Measurements from ENCODE around the gene C2. TPM values are rescaled to one million over a fixed set of nuclear protein-coding genes. Genes with fewer than 3 reads are reported as not detected.

C2 gene
- polyA plus RNA-seq, 1 experiment, result 1.2 TPM

DNA sequence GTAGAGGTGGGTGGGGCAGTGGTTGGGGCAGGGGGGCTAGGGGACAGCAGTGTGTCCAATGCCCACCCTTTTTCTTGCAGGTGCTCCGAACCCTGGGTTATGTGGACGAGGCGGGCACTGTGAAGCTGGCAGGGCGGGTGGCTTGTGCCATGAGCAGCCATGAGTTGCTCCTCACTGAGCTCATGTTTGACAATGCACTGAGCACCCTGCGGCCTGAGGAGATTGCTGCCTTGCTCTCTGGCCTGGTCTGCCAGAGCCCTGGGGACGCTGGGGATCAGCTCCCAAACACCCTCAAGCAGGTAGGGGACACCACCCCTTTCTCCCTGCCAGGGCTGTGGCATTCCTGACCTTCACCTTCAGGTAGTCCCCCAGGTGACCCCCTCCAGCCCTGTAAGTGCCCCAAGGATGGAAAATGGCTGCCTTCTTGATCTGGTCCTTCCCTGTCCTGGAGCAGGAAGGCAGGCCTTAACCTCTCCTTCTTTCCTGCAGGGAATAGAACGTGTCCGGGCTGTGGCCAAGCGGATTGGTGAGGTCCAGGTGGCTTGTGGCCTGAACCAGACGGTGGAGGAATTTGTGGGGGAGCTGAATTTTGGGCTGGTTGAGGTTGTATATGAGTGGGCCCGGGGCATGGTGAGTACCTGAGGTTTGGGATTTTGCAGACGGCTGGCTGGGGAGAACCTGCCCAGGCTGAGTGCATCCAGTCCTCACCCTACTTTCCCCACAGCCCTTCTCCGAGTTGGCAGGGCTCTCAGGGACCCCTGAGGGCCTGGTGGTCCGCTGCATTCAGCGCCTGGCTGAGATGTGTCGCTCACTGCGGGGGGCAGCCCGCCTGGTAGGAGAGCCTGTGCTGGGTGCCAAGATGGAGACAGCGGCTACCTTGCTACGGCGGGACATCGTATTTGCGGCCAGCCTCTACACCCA lies 41.5 kb downstream of the C2 start:
- TF ChIP-seq, protein P1, sequence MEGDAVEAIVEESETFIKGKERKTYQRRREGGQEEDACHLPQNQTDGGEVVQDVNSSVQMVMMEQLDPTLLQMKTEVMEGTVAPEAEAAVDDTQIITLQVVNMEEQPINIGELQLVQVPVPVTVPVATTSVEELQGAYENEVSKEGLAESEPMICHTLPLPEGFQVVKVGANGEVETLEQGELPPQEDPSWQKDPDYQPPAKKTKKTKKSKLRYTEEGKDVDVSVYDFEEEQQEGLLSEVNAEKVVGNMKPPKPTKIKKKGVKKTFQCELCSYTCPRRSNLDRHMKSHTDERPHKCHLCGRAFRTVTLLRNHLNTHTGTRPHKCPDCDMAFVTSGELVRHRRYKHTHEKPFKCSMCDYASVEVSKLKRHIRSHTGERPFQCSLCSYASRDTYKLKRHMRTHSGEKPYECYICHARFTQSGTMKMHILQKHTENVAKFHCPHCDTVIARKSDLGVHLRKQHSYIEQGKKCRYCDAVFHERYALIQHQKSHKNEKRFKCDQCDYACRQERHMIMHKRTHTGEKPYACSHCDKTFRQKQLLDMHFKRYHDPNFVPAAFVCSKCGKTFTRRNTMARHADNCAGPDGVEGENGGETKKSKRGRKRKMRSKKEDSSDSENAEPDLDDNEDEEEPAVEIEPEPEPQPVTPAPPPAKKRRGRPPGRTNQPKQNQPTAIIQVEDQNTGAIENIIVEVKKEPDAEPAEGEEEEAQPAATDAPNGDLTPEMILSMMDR (IDR thresholded peaks at IDR 0.05; ENCODE audit: insufficient read depth, low read depth, low read length), result no peak
- ChIA-PET CTCF (interaction anchor here (0.6 to 3.9 kb wide), 3 partner anchors 17 to 898 kb away, joined by 3 to 17 read pairs (median 5); no protein-coding TSS in a partner anchor), POLR2A (no interaction called here)
- no peak overlapping the region for H3K4me3 ChIP-seq (ENCODE audit: low read depth, low read length)
- DNase-seq (ENCODE audit: low read depth), result no peak
- H3K36me3 ChIP-seq (ENCODE audit: control insufficient read depth, insufficient read depth, low read length), result peaks cover 35% of the 10 kb centered on the region
- H3K27me3 ChIP-seq (ENCODE audit: control insufficient read depth, insufficient read depth, low read length), result no peaks in the 10 kb centered on the region

DNA sequence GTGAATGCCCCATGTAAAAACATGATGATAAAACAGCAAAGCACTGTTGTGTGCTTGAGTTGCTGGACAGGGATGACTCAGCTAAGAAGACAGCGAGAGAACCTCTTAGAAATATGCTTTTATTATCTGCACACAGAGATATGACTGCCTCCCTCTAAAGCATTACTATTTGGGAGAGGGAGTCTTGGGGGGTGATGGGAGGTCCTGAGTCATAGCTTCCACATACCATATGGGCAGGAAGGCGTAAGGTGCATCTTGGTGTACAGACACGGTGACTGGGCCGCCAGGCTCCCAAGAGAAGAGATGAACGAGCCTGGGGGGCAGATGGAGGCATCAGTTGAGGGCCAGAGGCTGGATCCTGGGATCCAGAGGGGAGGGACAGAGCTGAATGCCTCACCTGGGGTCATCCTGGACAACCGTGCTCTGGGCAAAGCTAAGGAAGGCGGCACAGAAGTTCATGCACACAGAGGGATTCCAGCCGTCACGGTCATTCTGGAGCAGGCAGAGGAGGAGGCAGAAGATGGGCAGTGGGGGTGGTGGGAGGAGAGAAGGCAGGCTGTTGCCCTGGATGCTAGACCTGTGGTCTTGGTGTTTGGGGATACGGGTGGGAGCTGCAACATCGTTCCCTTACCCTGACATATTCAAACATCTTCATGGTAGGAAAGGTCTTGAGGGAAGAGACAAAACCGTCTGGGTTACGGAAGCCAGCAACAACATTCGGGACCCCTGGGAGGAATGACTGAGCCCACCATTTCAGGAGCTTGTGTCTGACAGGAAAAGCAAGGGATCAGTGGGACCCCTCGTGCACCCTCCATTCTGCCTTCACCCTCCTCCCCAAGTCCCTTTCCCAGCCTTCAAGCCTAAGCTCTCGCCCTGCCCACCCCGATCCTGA lies 42.4 kb downstream of the C2 start:
- no peak overlapping the region for H3K4me3 ChIP-seq (ENCODE audit: low read depth, low read length)
- POLR2A ChIA-PET, result no interaction called here

DNA sequence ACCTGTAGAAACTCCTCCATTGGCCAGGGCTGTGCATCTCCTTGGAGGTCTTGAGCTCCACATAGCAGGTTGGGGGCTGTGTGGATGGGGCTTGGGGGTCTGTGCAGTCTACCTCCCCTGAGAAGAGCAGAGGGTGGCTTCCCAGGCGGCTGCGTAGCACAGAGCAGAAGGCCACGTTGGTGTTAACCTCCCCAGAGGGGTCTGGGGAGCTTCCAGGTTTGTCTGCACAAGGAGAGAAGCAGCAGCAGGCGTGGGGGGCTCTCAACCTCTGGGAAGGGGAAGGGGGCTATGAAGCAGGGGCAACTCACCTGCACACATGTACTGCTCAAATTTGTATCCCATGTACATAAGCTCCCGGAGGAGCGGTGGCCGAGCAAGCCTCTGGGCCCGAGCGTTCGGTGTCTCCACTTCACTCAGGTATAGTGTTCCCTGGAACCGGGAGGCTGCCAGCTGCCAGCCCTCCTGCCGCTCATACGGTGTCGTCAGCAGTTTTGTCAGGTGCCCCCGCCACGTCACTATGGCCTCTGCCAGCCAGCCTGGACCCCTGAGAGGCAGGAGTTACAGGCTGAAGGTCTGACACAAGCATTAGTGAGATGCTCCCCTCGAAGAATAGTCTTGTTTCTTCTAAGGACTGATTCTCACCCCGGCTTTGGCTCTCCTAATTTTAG lies 43.2 kb downstream of the C2 start:
- TF ChIP-seq, protein P1 (IDR thresholded peaks at IDR 0.05; ENCODE audit: insufficient read depth, low read depth, low read length), result no peak
- Histone ChIP-seq H3K4me3 (ENCODE audit: low read depth, low read length) (peak overlapping the region; percentile 84), H3K27me3 (ENCODE audit: control insufficient read depth, insufficient read depth, low read length) (no peaks in the 10 kb centered on the region), H3K36me3 (ENCODE audit: control insufficient read depth, insufficient read depth, low read length) (peaks cover 31% of the 10 kb centered on the region)
- no peak for DNase-seq (ENCODE audit: low read depth)
- POLR2A ChIA-PET, result no interaction called here
- CTCF ChIA-PET, result interaction anchor here (3.9 kb wide), 1 partner anchor 19 kb away, joined by 17 read pairs; no protein-coding TSS in a partner anchor

More for the DNA sequence above, 42.4 kb downstream of the C2 start:
- no peak for DNase-seq (ENCODE audit: low read depth)
- CTCF ChIA-PET, result interaction anchor here (0.6 to 3.9 kb wide), 2 partner anchors 18 to 899 kb away, joined by 3 to 17 read pairs; no protein-coding TSS in a partner anchor
- TF ChIP-seq, protein P1 (IDR thresholded peaks at IDR 0.05; ENCODE audit: insufficient read depth, low read depth, low read length), result no peak
- peaks cover 34% of the 10 kb centered on the region for H3K36me3 ChIP-seq (ENCODE audit: control insufficient read depth, insufficient read depth, low read length)
- no peaks in the 10 kb centered on the region for H3K27me3 ChIP-seq (ENCODE audit: control insufficient read depth, insufficient read depth, low read length)

DNA sequence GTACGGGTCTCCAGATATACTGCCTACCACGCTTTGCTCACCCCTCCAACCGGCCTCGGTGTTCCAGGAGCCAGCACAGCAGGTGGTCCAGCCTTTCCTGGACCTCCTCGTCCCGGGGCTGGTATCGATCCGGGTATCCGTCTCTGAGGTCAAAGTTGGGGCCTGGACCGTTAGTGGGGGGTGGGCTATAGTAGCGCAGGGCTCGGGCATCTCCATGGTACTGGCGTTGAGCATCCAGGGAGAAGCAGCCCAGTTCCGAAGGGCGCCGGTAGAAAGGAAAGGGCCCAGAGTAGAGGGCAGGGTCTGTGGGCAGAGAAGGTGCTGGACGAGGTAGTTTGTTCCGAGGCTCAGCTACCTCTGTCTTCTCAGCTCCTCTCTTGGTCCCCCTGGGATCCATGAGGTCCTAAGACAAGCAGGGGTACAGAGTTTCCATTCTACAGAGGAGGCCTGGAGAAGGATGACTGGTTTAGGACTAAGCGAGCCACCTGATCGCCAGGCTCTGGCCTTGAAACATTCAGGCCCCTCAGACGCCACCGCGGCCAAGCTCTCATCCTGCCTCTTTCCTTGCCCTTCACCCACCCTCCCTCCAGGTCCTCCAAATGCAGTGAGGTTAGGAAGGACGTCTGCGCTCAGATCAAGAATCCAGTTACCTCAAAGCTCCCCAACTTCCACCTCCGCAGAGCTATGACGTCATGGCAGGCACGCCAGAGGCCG lies 43.9 kb downstream of the C2 start:
- Histone ChIP-seq H3K4me3 (ENCODE audit: low read depth, low read length) (peak overlapping the region; percentile 84), H3K36me3 (ENCODE audit: control insufficient read depth, insufficient read depth, low read length) (peaks cover 27% of the 10 kb centered on the region), H3K27me3 (ENCODE audit: control insufficient read depth, insufficient read depth, low read length) (no peaks in the 10 kb centered on the region)
- ChIA-PET POLR2A (no interaction called here), CTCF (interaction anchor here (0.5 to 1.5 kb wide), 2 partner anchors 12 to 74 kb away, joined by 3 to 6 read pairs; partner anchors contain the start of genes EHMT2, NELFE and SKIC2)
- TF ChIP-seq, protein P1 (IDR thresholded peaks at IDR 0.05; ENCODE audit: insufficient read depth, low read depth, low read length), result no peak
- no peak for DNase-seq (ENCODE audit: low read depth)
